Hematopoietic multipotent progenitor cell treated with erythropoietin and hydrocortisone succinate and interleukin-3 and kit ligand, for 15 days (in vitro differentiated cells): Measurements from ENCODE around the gene TXNDC2.
"Not testable (repeated sequence)": the region's sequence is repeated elsewhere in the genome, so short reads cannot be mapped to it uniquely, and the experiment has no call there.

Source experiments
- DNase-seq: peaks from one replicate; pipeline ENCODE4 v3.0.0-alpha.2; 2015; ENCODE audit warnings: low spot score

The TXNDC2 gene

GRCh38 chr18:9885170-9886004 is at the start of gene TXNDC2:
Gene TXNDC2, plus strand, starts transcription at chr18:9885973. Its CDS starts 708 bp downstream, at chr18:9886681.
- DNase-seq = no peak

- DNase-seq = no peak
These were observed 47.5 kb upstream of the TXNDC2 start for GRCh38 chr18:9838144-9838877.

DNA sequence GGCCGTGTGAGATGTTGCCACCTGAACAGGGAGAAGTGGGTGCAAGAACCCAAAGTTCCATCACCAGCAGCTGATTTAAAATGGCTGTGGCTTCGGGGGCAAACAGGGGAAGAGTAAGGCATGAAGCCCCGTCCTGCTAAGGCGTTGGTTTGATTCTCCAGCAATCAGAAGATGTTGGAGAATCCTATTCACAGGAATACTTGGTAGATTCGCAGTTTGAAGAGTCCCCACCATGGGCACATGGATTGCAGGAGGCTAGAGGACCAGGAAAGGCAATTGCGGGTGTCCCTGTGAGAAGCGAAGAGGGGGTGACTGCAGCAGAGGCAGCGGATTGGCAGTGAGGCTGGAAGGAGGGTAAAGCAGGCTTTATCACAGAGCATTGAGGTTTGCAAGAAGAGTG is 46.6 kb upstream of the TXNDC2 start:
- no peak for DNase-seq

DNA sequence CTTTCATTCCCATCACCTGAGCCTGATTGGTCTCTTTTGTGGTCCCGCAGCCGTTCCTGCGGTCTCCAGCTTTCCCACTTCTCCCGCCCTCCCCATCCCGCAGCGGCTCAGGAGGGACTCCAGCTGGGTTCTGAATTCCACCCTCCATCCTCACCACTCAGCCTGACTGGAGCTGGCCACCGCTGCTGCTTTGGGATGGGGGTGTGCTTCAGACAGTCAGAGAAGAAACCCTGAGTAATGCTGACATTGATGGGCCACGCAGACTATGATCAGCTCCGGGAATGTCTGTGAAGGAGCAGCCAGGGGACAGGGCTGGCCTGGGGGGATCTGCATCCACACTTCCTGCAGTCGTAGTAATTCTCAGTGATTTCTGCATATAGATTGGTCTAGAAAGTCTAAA is 45.9 kb upstream of the TXNDC2 start:
- DNase-seq = no peak

DNA sequence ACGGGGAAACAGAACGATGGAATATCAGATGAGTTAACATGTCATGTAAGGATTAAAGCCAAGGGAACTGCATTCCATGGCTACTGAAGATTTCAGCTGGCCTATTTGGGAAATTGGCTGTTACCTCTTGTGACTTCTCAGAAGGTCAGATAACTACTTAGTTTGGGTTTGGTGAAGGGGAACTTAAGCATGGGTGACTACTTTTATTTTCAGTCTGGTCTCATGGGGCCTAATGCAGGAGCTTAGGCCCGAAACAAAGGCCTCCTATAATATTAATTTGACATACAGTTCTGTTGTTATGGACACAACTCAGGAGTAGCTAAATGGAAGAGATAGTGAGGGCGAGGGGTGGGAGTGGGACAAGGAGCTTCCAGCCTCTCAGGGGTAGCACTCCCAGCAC is 44.0 kb upstream of the TXNDC2 start:
- DNase-seq = no peak

DNA sequence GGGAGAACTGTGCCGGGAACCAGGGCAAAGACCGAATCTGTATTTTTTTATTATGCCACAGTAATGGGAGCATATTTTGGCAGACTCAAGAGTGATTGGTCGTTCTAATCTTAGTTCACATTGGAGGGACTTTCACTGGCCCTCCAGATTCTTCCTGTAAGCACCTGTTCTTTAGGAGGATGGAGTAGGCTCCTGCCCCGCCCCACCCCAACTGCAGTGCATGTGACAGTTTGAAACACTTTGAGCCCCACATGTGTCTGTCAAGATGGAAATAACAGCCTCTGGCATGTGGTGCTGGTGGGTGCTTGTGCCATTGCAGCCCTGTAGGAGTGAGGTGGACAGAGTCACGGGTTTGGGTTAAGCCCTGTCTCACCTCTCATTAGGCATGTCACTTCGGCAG is 43.3 kb upstream of the TXNDC2 start:
- no peak for DNase-seq

GRCh38 chr18:9845256-9845655 is 40.5 kb upstream of the TXNDC2 start:
- DNase-seq = no peak

DNA sequence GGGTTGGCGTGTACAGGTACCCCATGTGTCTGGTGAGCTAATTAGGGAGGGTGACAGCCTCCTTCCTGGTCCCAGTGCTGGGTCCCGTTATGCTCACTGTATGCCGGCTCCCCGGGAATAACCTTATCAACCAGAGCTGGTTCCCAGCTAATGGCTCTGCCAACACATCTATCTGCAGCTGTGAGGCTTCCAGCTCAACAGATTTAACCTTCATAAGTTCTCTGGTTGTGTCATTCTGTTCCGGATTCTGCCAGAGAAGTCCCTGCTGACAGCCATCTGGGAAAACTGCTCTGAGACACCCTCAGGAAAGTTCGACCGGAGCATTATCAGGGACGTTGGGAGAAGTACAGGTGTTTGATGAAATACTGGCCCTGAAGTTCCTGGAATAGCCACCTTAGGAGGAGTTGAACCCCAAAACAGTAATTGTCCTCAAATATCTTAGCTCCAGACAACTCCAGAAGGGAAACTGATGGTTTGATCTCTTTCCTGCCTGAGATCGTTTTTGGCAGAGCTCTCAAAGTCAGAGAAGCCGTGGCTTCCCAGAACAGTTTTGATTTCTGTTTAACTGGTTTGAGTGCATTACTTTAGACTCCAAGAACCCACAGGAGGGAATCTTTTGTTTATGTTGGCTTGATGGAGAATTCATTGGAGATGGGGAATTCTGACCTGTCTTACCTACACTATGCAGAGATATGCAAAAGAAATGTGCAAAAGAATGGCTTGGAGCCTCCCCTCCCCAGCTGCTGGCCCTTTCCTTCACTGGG is 39.4 kb upstream of the TXNDC2 start:
- no peak for DNase-seq

DNA sequence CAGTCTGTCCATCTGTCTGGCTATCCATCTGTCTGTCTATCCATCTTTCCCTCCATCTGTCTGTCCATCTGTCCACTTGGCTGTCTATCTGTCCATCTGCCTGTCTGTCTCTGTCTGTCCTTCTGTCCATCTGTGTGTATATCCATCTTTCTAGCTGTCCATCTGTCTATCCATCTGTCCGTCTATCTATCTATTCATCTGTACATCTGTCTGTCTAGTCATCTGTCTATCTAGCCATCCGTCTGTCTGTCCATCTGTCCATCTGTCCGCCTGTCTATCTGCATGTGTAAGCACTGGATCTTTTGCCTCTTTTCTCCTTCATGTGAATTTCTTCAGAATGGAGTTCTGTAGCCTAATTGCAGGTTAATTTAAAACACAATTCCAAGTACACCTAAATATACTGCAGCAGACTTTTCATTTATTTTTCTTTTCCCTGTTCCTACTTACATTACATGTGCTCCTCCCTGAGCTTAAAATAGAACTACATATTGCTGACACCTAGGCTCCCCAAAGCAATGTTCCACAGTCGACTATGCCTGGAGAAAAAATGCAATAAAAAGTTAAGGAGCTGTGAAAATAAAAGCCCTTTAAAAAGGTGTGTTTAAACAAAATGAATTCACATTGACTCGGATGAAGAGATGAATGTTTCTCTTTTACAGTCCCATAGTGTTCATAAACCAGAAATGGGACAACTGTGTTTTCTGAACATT is 37.4 kb upstream of the TXNDC2 start:
- DNase-seq = no peak

DNA sequence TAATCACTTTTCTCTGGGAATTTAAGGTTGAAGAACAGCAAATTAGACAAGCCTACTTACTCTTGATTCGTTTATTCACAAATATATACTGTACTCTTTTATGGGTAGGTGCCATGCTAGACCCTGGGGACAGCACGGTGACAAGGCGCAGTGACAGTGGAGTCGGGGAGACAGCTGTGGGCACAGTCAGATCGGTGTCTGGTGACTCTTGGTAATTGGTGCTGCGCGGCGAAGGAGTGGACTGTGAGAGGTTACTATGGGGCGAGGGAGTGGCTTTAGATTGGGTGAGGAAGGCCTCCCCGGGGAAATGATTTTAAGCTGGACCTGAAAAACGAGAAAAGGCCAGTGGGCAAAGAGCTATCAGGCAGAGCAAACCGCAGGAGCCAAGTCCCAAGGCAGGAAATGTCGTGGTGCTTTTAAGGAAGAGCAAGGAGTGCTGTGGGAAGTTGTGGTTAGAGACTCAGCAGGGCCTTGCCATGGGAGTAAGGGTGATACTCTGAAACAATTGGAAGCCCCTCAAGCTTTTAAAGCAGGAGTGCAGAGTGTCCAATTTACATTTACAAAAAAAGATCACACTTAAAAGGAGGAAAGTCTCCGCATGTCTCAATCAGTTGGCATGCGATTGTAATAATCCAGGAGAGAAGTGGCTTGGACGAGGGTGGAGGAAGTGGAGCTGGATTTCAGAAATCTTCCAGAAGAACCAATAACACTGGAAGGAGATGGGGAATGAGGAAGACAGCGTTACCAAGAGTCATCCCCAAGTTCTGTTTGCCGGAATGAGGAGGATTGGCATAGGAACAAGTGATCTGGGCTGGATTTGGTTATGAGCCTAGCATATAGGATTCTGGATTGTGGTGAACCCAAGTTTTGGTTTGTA is 36.1 kb upstream of the TXNDC2 start:
- DNase-seq = peak; percentile 79

- no peak for DNase-seq
These were observed 35.5 kb upstream of the TXNDC2 start for GRCh38 chr18:9850309-9850708.

DNA sequence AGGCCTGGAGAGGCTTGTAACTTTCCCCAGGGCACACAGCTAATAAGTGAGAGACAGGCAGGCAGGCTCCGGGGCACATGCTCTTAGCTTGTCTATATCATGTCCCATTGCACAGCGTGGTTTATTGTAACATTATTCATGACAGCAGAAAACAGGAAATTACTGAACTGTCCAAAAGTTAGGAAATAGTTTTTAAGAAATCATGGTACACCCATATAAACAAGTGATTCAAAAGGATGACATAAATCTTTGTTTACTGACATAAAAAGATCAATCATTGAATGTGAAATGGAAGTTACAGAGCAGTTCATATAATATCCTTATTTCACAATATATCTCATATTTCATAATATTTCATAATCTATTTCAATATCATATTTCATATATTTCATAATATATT is 34.3 kb upstream of the TXNDC2 start:
- DNase-seq = no peak

DNA sequence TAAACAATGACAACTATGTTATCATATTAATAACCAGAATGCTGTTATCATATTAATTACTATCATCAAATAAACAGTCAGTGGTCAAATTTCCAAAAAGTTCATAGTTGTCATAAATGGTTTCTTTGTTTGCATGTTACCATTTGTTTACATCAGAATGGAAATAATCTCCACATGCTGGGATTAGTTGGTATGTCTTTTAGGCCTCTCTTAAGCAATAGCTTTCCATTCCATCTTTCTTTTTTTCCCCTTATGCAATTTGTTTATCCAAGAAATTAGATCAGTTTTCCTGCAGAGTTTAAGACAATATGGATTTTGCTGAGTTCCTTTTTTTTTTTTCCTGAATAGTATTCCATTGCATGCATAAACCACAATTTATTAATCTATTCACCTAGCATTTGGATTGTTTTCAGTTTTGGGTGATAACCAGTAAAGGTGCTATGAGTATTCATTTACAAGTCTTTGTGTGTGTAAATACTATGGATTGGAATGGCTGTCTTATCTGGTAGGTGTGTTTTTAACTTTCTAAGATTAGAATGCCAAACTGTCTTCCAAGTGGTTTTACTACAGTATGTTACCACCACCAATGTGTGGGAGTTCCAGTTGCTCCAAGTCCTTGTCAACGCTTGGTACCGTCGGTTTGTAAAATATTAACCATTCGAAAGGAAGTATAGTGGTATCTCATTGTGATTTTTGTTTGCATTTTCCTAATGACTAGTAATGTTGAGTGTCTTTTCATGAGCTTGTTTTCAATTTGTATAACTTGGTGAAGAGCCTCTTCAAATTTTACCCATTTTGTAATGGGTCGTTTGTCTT is 33.3 kb upstream of the TXNDC2 start:
- DNase-seq = no peak

DNA sequence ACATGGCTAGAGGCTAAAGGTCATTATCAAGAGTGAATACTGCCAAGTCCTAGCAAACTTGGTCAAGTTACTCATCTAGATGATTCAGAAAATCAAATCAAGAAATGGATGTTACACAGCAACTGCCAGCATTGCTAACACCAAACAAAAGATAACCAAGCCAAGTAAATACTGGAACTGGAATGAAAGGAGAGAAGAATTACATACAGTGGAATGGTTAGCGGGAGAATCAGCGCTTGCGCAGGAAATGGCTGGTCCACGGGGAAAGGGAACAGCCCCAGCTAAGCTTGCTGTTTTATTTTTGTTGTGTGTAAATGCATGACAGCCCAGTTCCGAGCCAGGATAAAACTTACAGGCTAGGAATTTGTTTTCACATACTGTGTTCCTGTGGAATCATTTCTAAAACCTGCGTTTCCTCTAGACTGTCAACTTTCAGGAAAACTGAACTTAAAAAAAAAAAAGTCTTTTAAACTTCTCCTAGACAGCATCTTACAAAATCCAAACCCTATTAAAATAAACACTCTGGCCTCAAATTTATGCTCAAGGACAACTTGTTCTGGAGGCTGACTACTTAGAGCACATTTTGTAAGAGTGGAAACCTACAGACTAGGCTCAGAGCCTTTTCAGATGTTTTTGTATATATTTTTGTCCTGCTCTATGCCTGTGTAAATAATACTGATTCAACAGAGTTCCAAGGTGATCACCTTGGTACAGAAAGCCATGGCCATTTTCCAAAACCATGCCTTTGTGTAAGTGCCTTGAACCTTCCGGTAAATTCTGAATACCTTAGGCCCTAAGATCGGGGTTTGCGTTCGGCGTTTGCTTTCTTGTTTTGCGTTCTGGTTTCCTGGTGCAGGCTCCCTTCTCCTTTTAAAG is 30.7 kb upstream of the TXNDC2 start:
- no peak for DNase-seq

- DNase-seq = no peak
These were observed 30.1 kb upstream of the TXNDC2 start for GRCh38 chr18:9855681-9856080.

GRCh38 chr18:9856092-9856491 is 29.7 kb upstream of the TXNDC2 start:
- no peak for DNase-seq

- not testable (repeated sequence) for DNase-seq
These were observed 28.2 kb upstream of the TXNDC2 start for GRCh38 chr18:9857479-9857998.

DNA sequence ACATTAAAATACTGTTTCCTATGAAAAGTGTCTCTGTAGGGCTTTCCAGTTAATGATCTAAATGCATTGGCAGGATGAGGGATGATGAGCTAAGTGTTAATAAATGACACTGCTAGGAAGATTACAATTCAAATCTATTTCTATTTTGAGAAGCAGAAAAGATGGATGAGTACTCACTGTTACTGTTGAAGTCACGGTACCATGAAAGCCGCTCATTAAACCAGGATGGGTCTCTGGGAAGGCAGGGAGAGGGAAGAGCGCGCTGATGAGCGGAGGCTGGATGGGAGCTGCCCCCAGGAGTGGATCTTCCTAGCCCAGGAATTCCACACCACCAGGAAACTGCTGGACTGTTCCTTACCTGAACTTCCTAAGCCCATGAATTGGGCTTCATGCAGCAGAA is 27.1 kb upstream of the TXNDC2 start:
- DNase-seq = no peak

DNA sequence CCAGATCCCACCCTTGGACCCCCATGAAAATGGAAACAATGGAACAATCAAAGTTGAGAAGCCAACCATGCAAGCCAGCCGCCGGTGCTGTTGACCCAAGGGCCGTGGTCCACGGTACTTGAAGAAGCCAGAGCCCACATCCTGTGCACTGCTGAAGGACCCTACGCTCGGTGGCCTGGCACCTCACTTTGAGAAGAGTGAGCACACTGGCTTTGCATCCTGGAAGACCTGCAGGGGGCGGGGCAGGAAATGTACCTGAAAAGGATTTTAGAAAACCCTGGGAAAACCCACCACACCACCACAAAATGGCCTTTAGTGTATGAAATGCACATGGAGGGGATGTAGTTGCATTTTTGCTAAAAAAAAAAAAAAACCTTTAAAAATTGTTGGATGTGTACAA is 26.5 kb upstream of the TXNDC2 start:
- no peak for DNase-seq
